ENCODE data around the gene FAM193A.

Gene FAM193A

DNA sequence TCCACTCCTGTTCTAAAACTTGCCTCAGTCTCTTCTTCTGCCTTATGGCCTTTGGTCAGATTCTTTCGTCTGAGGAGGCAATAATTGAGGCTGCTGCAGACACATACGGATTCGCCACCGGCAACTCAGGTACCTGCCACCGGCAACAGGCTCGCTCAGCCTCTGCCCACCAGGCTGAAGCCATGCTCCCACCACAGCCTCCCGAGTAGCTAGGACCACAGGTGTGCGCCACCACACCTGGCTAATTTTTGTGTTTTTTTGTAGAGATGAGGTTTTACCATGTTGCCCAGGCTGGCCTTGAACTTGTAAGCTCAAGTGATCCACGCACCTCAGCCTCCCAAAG lies 193.1 kb downstream of the FAM193A start:
- TF ChIP-seq, protein P1, sequence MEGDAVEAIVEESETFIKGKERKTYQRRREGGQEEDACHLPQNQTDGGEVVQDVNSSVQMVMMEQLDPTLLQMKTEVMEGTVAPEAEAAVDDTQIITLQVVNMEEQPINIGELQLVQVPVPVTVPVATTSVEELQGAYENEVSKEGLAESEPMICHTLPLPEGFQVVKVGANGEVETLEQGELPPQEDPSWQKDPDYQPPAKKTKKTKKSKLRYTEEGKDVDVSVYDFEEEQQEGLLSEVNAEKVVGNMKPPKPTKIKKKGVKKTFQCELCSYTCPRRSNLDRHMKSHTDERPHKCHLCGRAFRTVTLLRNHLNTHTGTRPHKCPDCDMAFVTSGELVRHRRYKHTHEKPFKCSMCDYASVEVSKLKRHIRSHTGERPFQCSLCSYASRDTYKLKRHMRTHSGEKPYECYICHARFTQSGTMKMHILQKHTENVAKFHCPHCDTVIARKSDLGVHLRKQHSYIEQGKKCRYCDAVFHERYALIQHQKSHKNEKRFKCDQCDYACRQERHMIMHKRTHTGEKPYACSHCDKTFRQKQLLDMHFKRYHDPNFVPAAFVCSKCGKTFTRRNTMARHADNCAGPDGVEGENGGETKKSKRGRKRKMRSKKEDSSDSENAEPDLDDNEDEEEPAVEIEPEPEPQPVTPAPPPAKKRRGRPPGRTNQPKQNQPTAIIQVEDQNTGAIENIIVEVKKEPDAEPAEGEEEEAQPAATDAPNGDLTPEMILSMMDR (IDR thresholded peaks at IDR 0.05; ENCODE audit: control insufficient read depth, extremely low read depth, insufficient read depth) = no peak
- no peak for DNase-seq (ENCODE audit: low read depth)
- H3K4me3 ChIP-seq (ENCODE audit: low read depth, low read length) = no peak overlapping the region

DNA sequence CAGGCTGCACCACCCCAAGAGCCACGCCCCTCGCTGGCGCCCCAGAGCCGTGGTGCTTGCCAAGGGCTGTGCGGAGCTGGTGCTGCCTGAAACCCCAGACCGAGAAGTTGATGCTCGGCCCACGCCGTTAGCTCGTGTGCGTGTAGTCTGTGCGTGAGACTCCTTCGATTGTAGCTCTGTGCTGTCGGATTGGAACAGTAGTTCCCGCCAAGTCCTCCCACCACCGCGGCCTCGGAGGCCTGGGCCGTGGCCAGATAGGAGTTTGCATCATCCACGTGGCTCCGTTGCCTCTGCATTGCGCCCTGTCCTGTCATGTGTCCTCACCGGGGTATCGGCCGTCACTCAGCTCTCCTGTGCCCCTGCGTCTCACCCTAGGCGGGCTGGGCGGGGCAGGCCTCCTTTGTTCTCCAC lies 195.5 kb downstream of the FAM193A start:
- TF ChIP-seq, protein P1 (IDR thresholded peaks at IDR 0.05; ENCODE audit: control insufficient read depth, extremely low read depth, insufficient read depth) = no peak
- H3K4me3 ChIP-seq (ENCODE audit: low read depth, low read length) = no peak overlapping the region
- DNase-seq (ENCODE audit: low read depth) = no peak

DNA sequence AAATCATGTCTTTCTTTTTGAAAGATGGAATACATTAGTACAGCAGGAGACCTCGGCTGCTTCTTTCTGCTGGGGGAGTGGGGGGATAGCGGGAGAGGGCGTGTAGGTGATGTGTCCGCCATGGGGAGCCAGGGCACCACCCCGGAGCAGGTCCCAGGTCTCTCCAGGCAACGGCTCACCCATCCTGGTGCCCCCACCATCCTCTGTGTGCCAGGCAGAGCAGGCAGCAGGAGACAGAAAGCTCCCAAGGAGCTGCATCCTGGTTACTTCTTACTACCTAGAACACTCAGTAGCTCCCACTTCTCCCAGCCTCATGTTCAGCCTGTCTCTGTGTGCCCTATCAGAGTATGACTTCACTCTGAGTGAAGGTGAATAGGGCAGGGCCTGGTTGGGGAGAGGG lies 196.1 kb downstream of the FAM193A start:
- TF ChIP-seq, protein P1 (IDR thresholded peaks at IDR 0.05; ENCODE audit: control insufficient read depth, extremely low read depth, insufficient read depth) = no peak
- no peak overlapping the region for H3K4me3 ChIP-seq (ENCODE audit: low read depth, low read length)
- no peak for DNase-seq (ENCODE audit: low read depth)

DNA sequence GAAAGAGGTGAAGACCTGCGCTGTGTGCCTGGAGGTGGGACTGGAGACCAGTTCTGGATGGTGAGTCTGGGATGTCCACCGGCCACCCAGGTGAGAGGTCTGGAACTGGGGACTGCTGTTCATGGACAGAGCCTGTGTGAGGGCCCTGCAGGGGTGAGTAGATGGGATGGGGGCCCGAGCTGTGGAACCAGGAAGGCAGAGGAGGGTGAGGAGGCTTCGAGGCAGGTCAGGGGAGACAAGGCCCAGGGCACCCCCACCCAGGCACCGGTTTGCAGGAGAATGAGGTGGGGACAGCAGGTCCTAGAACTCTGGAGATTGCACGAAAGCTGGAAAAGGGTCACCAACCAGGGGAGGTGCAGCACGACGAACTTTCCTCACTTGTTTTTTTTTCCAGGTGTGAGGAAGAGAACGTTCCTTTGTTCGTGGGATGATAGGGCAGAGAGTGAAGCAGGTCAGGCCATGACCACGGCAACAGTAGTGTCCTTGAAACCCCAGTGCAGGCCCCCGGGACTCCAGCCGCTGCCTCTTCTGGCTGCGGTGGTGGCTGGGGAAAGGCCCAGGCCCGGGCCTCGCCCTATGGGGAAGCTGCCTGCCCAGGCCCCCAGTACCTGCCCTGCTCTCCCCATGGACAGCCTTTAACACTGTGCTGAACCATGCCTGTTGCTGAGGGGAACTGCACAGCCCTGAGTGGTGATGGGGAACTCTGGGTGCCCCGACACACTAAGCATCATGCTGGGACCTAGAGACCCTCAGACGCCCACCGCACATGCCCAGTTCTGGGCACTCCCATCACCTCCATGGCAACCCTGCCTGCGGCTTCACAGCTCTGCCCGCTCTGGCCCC lies 196.8 kb downstream of the FAM193A start:
- H3K4me3 ChIP-seq (ENCODE audit: low read depth, low read length) = no peak overlapping the region
- TF ChIP-seq, protein P1 (IDR thresholded peaks at IDR 0.05; ENCODE audit: control insufficient read depth, extremely low read depth, insufficient read depth) = no peak
- no peak for DNase-seq (ENCODE audit: low read depth)

DNA sequence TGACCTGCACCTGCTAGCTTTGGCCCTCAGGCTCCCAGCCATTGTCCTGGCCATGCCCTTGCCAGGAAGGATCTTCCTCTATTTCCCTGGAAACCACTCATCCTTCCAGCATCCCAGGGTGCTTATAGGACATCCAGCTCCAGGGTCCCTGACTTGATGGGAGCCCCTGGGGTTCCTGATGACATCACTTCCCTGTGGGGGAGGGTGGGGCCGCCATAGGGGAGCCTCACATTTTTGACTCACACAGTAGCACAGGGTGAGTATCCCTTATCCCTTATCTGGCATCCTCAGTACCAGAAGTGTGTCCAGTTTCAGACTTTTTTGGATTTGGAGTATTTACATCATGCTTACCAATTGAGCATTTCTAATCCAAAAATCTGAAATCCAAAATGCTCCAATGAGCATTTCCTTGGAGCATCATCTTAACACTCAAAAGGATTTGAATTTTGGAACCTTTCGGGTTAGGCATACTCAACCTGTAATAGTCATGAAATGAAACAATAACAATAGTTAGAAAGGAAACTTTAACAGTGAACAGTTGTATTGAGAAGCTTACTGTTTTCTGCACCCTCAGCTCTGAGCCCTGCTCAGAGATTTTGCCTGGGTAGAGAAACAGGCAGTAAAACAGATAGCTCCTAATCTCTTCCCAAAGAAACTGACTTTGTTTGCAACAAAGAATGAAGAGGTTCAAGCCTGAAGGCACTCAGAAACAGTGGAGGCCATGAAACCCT lies 197.6 kb downstream of the FAM193A start:
- no peak overlapping the region for H3K4me3 ChIP-seq (ENCODE audit: low read depth, low read length)
- DNase-seq (ENCODE audit: low read depth) = no peak
- TF ChIP-seq, protein P1 (IDR thresholded peaks at IDR 0.05; ENCODE audit: control insufficient read depth, extremely low read depth, insufficient read depth) = no peak

DNA sequence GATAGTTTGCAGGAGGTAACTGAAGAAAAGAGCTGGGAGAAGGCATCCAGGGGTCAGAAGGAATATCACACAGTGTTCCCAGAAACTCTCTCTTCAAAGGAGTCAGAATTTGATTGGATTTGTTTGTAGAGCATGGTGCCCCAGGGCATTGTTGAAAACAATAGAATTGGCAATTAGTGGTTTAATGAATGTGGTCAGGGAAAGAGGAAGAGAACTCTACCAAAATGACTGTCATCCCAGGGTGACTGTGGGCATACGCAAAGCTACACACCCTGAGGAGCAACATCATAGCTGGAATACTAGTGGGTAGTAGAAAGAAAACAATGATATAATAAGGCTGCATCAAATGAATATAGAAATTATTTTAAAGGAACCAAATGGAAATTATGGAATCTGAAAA lies 198.2 kb downstream of the FAM193A start:
- TF ChIP-seq, protein P1 (IDR thresholded peaks at IDR 0.05; ENCODE audit: control insufficient read depth, extremely low read depth, insufficient read depth) = no peak
- no peak overlapping the region for H3K4me3 ChIP-seq (ENCODE audit: low read depth, low read length)
- no peak for DNase-seq (ENCODE audit: low read depth)

Data from LNCaP clone FGC (cell line).